Upper lobe of left lung (tissue), 4 donors: ENCODE results near the gene ZNF614.

Source experiments
- CTCF ChIP-seq, 6 experiments: fragments of 450-650 bp in 4 of 6; fragments of 200-600 bp in 2 of 6; sonication (generic) in 2 of 6; IDR thresholded peaks; one replicate each; pipeline ENCODE4 v1.5.1; 2016 to 2019; ENCODE audit warnings: antibody characterized with exemption in 6 of 6
- POLR2A ChIP-seq, 4 donors: fragments of 450-650 bp; IDR thresholded peaks; one replicate each; pipeline ENCODE4 v1.5.1; 2016 to 2017; ENCODE audit warnings: antibody characterized with exemption in 4 of 4, mild to moderate bottlenecking in 2 of 4

- TF ChIP-seq CTCF (IDR thresholded peaks at IDR 0.05) (no peak), POLR2A (IDR thresholded peaks at IDR 0.05) (no peak)
Measured at GRCh38 chr19:51978882-51979281, 49.3 kb downstream of the ZNF614 start.
